GM19463 (cell line): Measurements from ENCODE around the gene ISOC1.

Experiments used
- ATAC-seq: cut with Tn5 transposase; IDR thresholded peaks from one replicate; pipeline ENCODE4 v1.9.1; 2021; ENCODE audit warnings: mild to moderate bottlenecking, moderate library complexity; ENCODE audit not compliant: unreplicated experiment

ISOC1 gene

DNA sequence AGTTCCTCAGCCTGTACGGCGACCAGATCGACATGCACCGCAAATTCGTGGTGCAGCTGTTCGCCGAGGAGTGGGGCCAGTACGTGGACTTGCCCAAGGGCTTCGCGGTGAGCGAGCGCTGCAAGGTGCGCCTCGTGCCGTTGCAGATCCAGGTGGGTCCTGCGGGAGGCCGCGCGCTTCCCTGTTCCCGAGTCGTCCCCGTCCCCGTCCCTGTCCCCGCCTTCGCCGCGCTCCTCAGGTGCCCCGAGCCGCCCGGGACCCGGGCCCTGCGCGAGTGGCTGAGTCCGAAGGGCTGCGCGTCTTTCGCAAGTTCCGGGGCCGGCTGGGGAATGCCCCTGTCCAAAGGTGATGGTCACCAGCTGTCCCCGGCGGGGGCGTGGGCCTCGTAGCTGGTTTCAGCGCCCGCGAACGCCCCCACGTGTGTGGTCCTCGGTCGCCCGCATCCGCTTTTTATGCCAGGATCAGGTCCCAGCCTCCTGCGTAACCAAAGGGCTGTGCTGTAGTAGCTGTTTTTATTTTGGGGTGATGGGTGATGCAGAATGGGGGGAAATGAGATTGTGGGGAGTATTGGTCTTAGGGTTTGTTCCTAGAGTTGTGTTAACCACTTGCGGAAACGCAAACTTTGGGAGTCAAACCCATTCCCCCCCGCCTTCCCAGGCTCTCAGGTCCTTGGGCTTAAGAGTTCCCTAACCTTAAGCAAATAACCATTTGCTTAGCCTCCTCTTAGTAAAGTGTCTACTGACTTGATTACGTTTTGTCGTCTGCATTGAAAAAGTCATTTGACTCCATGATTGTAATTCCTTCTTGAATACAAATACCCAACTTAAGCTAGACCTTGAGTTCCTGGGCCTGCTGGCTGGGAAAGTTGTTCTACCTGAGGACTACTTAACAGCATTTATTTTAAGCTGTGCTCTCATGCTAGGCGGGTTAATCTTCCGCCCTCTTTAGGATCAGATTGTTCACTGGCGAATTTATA is 663 bp downstream of the ISOC1 start:
- peak; percentile 41 for ATAC-seq

GRCh38 chr5:129096382-129096991 is 1.9 kb downstream of the ISOC1 start:
- ATAC-seq: no peak

DNA sequence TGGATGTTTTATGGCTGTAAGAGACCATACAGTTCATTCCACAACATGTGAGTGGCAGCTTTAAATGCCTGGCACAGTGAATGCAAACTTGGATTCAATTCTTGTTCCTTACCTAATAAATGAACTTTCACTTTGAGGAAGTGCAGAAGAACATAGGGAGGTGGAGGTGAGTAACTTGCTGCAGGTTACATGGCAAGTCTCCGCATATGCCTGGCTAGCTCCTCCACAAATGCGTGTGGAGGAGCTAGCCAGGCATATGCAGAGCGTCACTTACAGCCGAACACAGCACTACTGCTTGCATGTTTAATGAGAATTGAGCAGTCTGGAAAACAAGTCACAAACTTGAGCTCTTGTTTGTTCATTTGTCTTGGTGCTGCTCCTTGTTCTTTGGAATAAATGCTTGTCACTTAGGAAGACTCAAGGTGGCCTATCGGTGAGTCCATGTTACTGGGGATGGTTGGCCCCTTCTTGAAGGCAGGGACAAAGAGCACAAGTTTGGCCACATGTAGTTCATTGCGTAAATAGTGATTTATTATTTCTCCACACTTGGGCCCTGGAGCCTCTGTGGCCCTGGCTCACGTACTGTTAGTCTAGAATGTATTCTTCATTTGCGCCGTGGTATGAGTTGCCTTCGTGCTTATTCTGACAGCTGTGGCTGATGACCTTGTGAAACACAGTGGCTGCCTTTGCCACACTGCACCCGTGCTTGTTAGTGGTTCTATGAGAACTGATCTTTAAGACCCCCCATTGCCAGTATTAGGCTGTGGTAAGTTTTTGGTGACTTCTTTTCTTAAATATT is 3.1 kb downstream of the ISOC1 start:
- no peak for ATAC-seq

DNA sequence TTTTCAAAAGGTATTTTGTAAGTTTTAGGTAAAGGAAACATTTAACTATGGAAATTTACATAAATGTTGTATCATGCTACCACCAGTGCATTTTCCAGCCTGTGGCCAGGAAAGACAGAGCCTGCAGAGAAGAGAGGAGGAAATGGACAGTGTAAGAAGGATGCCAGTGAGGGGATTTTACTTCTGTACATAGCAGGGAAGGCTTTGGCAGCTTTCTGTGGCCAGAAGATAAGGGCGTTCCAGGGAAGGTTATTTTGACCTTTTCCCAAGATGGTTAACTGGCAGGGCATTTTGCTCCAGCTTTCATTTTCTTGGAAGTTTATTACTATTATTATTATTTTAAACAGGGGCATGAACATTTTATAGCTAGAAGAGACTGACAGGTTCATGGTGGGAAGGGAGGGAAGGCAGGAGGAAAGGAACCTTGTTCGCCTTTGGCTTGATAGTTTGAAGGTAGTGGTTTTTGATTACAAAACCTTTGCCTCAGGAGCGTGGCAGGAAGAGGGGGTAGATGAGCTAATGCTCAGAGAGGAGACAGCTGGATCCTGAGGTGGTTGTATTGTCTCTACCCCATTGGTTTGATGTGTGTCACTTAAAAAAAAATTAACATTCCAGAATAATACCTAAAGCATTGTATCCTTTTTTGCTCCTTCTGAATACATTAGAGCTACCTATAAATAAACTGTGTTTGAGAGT is 4.1 kb downstream of the ISOC1 start:
- ATAC-seq: no peak

- no peak for ATAC-seq
Observed at GRCh38 chr5:129099184-129099569, 4.6 kb downstream of the ISOC1 start.

DNA sequence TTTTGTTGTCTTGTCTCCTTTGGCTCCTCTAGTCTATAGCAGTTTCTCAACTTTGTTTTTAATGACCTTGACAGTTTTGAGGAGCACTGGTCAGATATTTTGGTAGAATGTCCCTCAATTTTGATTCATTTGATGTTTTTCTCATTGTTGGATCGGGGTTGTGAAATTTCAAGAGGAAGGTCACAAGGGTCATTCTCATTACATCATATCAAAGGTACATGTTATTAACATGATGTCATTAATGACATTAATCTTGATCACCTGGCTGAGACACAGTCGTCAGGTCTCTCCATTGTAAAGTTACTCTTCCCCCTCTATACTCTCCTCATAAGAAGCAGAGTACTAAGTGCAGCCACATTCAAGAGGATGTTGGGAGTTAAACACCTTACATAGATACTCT is 7.2 kb downstream of the ISOC1 start:
- no peak for ATAC-seq

DNA sequence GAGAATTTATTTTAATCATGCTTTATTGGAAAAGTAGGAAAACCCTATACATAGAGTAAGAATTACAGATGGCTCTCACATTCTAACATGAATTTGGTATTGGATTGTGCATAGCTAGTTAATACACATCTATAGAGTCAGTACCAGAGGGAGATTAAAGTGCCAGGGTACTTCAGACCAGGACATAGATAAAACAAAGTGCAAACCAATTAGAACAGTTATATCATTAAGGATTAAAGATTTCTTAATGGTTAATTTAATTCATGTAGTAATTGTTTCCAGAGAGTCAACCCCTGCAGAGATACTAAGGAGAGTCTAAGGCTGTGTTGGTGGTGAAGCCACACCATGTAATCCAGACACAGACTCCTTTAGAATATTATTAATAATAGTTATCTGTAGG is 8.8 kb downstream of the ISOC1 start:
- no peak for ATAC-seq

DNA sequence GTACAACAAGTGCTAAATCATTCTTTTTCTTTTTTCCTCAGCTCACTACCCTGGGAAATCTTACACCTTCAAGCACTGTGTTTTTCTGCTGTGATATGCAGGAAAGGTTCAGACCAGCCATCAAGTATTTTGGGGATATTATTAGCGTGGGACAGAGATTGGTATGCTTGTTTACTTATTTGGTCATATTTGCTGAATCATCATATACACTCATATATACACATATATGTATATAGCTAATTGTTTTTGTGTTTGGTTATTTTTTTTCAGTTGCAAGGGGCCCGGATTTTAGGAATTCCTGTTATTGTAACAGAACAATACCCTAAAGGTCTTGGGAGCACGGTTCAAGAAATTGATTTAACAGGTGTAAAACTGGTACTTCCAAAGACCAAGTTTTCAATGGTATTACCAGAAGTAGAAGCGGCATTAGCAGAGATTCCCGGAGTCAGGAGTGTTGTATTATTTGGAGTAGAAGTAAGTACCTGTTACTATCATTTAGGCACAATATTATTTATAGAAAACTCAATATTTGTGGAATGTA is 10.4 kb downstream of the ISOC1 start:
- ATAC-seq: no peak

DNA sequence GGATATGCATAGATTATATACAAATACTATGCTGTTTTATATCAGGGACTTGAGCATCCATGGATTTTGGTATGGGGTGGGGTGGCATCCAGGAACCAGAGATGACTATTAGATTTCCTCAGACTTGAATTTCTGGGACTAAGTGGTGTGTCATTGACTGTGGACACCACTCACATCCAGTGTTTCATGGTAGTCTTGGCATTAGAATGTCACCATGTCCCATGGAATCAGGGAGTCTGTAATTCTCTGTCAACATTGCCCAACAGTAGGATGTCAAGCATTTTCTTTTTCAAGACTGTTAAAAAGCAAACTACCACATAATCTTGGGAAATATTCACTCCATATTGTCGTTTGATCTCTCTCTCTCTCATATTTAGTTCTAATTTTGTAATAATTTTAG is 13.1 kb downstream of the ISOC1 start:
- no peak for ATAC-seq

DNA sequence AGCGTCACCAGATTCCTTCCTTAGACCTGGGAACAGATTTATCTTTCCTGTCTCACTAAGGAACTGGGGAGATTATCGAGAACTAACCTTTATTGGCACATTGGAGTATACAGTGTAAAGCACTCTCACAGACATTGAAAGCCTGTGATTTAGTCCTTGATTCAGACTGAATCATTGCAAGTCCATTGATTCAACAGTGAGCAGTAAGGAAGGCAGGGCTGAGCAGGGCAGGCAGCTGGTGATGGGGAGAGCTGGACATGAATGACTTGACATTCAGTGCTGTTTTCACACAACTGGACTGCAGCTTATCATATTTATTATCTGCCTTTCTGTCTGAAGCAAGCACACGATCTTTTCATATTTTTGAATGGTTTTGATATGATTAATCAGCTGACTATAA is 16.2 kb downstream of the ISOC1 start:
- no peak for ATAC-seq

DNA sequence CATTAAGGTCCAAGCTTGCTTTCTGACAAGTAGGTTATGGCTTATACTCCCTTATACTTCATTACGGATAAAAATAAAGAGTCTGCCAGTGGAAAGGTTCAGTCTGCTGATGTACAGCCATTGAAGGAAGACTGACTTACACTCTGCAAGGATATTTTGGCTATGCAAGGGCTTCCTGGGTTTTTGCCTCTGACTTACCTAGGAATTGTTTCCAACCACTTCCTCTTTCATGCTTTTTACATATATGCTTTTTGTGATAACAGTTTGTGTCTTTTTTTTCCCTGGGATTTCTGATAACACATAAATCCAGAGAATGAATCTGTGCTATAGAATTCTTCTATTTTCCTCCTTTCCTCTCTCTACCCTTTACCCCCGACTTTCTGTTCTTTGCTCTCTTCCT is 16.8 kb downstream of the ISOC1 start:
- no peak for ATAC-seq

GRCh38 chr5:129112295-129112694 is 17.7 kb downstream of the ISOC1 start:
- no peak for ATAC-seq

GRCh38 chr5:129113867-129114266 is 19.3 kb downstream of the ISOC1 start:
- no peak for ATAC-seq

GRCh38 chr5:129114539-129115193 is 20.1 kb downstream of the ISOC1 start:
- ATAC-seq: no peak

DNA sequence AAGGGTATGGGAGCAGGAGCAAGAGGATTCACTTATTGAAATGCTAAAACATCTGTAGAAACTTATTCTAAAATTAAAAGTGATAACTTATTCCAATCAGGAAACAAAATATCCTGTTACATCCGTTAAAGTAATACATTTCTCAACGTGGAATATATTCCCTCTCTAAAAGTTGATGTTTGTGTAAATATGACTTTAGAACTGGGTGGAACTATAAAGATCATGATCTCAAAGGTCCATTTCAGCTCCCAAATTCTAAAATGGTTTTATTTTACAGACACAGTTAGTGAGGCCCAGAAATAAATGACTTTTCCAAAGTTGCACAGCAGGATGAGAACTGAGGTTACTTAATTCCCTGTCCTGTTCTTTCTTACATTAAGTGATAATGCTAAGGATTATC is 21.1 kb downstream of the ISOC1 start:
- ATAC-seq: no peak

GRCh38 chr5:129116797-129117196 is 22.2 kb downstream of the ISOC1 start:
- ATAC-seq: no peak

- no peak for ATAC-seq
Observed at GRCh38 chr5:129118405-129118804, 23.9 kb downstream of the ISOC1 start.

DNA sequence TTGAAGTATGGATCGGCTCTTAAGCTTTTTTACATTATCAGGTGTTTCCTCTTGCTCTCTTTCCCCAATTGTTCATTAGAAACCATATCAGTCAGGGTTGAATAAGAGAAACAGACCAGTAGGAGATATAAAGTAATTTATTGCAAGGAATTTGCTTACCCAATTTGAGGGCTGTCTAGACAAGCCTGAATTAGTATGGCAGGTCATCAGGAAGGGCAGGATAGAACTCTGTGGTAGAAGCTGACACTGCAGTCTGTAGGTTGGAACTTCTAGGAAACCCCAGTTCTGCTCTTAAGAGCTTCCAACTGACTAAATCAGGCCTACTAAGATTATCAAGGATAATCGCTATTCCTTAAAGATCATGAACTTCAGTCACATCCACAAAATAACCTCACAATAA is 24.3 kb downstream of the ISOC1 start:
- ATAC-seq: no peak

DNA sequence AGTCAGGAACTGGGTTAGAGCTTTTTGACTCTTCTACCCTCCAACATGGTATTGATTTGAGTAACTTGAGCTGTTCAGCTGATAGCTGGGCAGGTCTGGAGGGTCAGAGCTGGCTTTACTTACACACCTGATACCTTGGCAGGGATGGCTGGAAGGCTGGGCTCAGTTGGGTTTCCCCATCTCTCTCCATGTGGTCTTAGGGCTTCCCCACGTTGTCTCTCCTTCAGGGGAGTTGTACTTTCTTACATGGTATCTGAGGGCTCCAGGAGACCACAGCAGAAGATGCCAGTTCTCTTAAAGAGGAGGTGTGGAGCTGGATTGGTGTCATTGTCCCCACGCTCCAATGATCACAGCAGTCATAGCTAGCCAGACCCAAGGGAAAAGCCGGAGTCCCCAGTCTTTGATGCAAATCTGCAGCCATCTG is 25.6 kb downstream of the ISOC1 start:
- ATAC-seq: peak; percentile 85

- ATAC-seq: no peak
Observed at GRCh38 chr5:129122560-129122959, 28.0 kb downstream of the ISOC1 start.
